Measurements from ENCODE around the gene NUMB.

- TF ChIP-seq, protein P1, sequence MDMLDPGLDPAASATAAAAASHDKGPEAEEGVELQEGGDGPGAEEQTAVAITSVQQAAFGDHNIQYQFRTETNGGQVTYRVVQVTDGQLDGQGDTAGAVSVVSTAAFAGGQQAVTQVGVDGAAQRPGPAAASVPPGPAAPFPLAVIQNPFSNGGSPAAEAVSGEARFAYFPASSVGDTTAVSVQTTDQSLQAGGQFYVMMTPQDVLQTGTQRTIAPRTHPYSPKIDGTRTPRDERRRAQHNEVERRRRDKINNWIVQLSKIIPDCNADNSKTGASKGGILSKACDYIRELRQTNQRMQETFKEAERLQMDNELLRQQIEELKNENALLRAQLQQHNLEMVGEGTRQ (IDR thresholded peaks at IDR 0.05; ENCODE audit: low read depth, low read length) = no peak
- no peak for TF ChIP-seq NFE2L2 (IDR thresholded peaks at IDR 0.05; ENCODE audit: low read depth, low read length)
- TF ChIP-seq POLR2A (IDR thresholded peaks at IDR 0.05; ENCODE audit: low read depth, low read length) = no peak
- TF ChIP-seq MXI1 (IDR thresholded peaks at IDR 0.05; ENCODE audit: borderline replicate concordance, low read depth, low read length) = no peak
These were observed 19.4 kb upstream of the NUMB start for GRCh38 chr14:73477618-73478266.

Measured in IMR-90 (cell line).